Astrocyte (in vitro differentiated cells and primary cell): ENCODE data around the gene ADAM22. TPM values are rescaled to one million over a fixed set of nuclear protein-coding genes. Genes with fewer than 3 reads are reported as not detected.

ENCODE experiments used
- DNase-seq: peaks from one replicate; pipeline ENCODE4 v3.0.0-alpha.2; 2010; ENCODE audit warnings: low read depth
- FAIRE-seq: peaks from 2 replicates; lab custom pipeline; 2011; peaks lifted over from hg19 to GRCh38; lab: Jason Lieb, UNC
- H2AFZ ChIP-seq: 2 replicates; pipeline ENCODE4 v1.6.0; 2012; ENCODE audit warnings: low read depth, low read length, inconsistent platforms
- H3K27ac ChIP-seq: 2 replicates; pipeline ENCODE4 v1.5.1; 2011; ENCODE audit warnings: low read depth, low read length, inconsistent platforms
- H3K27me3 ChIP-seq: 2 replicates; pipeline ENCODE4 v1.6.0; 2011; ENCODE audit warnings: low read length, inconsistent platforms; ENCODE audit not compliant: insufficient read depth
- H3K36me3 ChIP-seq: 2 replicates; pipeline ENCODE4 v1.5.1; 2011; ENCODE audit warnings: low read length, inconsistent platforms; ENCODE audit not compliant: insufficient read depth
- H3K4me1 ChIP-seq: 2 replicates; pipeline ENCODE4 v1.5.1; 2011; ENCODE audit warnings: low read length, inconsistent platforms; ENCODE audit not compliant: insufficient read depth
- H3K4me2 ChIP-seq: 2 replicates; pipeline ENCODE4 v1.6.0; 2012; ENCODE audit warnings: low read length, inconsistent platforms
- H3K4me3 ChIP-seq: 2 replicates; pipeline ENCODE4 v1.5.1; 2011; ENCODE audit warnings: low read depth, mild to moderate bottlenecking, low read length, inconsistent platforms; ENCODE audit not compliant: insufficient read depth
- H3K79me2 ChIP-seq: 2 replicates; pipeline ENCODE4 v1.6.0; 2012; ENCODE audit warnings: mild to moderate bottlenecking, low read length, inconsistent platforms; ENCODE audit not compliant: insufficient read depth
- H3K9ac ChIP-seq: 2 replicates; pipeline ENCODE4 v1.6.0; 2012; ENCODE audit warnings: mild to moderate bottlenecking, low read length, inconsistent platforms
- H3K9me3 ChIP-seq: 2 replicates; pipeline ENCODE4 v1.5.1; 2012; ENCODE audit warnings: low read depth, mild to moderate bottlenecking, low read length, inconsistent platforms; ENCODE audit not compliant: insufficient read depth
- H4K20me1 ChIP-seq: 2 replicates; pipeline ENCODE4 v1.6.0; 2012; ENCODE audit warnings: low read length, inconsistent platforms; ENCODE audit not compliant: insufficient read depth
- H3K27ac Mint-ChIP-seq: one replicate; pipeline ENCODE4 v1.8.0; 2021; ENCODE audit warnings: mild to moderate bottlenecking, mixed read lengths; ENCODE audit not compliant: unreplicated experiment
- H3K27me3 Mint-ChIP-seq: one replicate; pipeline ENCODE4 v1.8.0; 2021; ENCODE audit warnings: low read depth, mixed read lengths; ENCODE audit not compliant: unreplicated experiment
- H3K36me3 Mint-ChIP-seq: one replicate; pipeline ENCODE4 v1.8.0; 2021; ENCODE audit warnings: low read depth, mixed read lengths; ENCODE audit not compliant: unreplicated experiment
- H3K4me1 Mint-ChIP-seq: one replicate; pipeline ENCODE4 v1.8.0; 2021; ENCODE audit warnings: low read depth, mixed read lengths; ENCODE audit not compliant: unreplicated experiment
- H3K4me3 Mint-ChIP-seq: one replicate; pipeline ENCODE4 v1.8.0; 2021; ENCODE audit warnings: mild to moderate bottlenecking, moderate library complexity, mixed read lengths; ENCODE audit not compliant: unreplicated experiment
- H3K9me3 Mint-ChIP-seq: one replicate; pipeline ENCODE4 v1.8.0; 2021; ENCODE audit warnings: mild to moderate bottlenecking, mixed read lengths; ENCODE audit not compliant: unreplicated experiment
- CTCF ChIP-seq: IDR thresholded peaks from 2 replicates; pipeline ENCODE4 v1.5.1; 2011; ENCODE audit warnings: low read depth, mild to moderate bottlenecking, inconsistent platforms, low read length, moderate library complexity; ENCODE audit not compliant: insufficient read depth
- EZH2 ChIP-seq: IDR thresholded peaks from 2 replicates; pipeline ENCODE4 v1.6.1; 2012; ENCODE audit warnings: mild to moderate bottlenecking, low read length, inconsistent platforms; ENCODE audit not compliant: insufficient read depth
- total RNA-seq: library from RNA; stranded (reverse); gene quantifications from 2 replicates; pipeline ENCODE4 v1.2.1, GENCODE V29; 2021

ADAM22 gene
- total RNA-seq, 1 donor from 2014 or later, result 1.5 TPM

GRCh38 chr7:87984088-87984487 is 50.0 kb downstream of the ADAM22 start:
- H3K4me1 Mint-ChIP-seq, result no peaks in the 10 kb centered on the region
- no peaks in the 10 kb centered on the region for H3K36me3 Mint-ChIP-seq
- Histone ChIP-seq H3K4me3 (no peak overlapping the region), H3K9ac (no peak overlapping the region), H3K79me2 (no peaks in the 10 kb centered on the region), H3K4me1 (no peaks in the 10 kb centered on the region), H2AFZ (no peak overlapping the region), H3K27ac (no peak overlapping the region), H3K9me3 (no peaks in the 10 kb centered on the region), H3K27me3 (no peaks in the 10 kb centered on the region), H3K4me2 (no peak overlapping the region), H3K36me3 (no peaks in the 10 kb centered on the region), H4K20me1 (no peaks in the 10 kb centered on the region)
- no peak overlapping the region for H3K27ac Mint-ChIP-seq
- TF ChIP-seq EZH2, result no peak
- TF ChIP-seq CTCF, result no peak
- FAIRE-seq, result no peak
- no peak overlapping the region for H3K4me3 Mint-ChIP-seq
- H3K27me3 Mint-ChIP-seq, result no peaks in the 10 kb centered on the region
- no peak for DNase-seq
- no peaks in the 10 kb centered on the region for H3K9me3 Mint-ChIP-seq

GRCh38 chr7:87993269-87993668 is 59.2 kb downstream of the ADAM22 start:
- H3K4me1 ChIP-seq, result no peaks in the 10 kb centered on the region
- no peak for FAIRE-seq
- no peaks in the 10 kb centered on the region for H3K27me3 ChIP-seq
- Mint-ChIP-seq H3K9me3 (no peaks in the 10 kb centered on the region), H3K27me3 (no peaks in the 10 kb centered on the region), H3K27ac (no peak overlapping the region), H3K4me3 (no peak overlapping the region), H3K36me3 (no peaks in the 10 kb centered on the region), H3K4me1 (no peaks in the 10 kb centered on the region)
- H3K9me3 ChIP-seq, result no peaks in the 10 kb centered on the region
- H3K27ac ChIP-seq, result no peak overlapping the region
- TF ChIP-seq CTCF, result no peak
- TF ChIP-seq EZH2, result no peak
- no peak for DNase-seq
- no peaks in the 10 kb centered on the region for H3K79me2 ChIP-seq
- H3K9ac ChIP-seq, result no peak overlapping the region
- H3K36me3 ChIP-seq, result no peaks in the 10 kb centered on the region
- H3K4me3 ChIP-seq, result no peak overlapping the region
- no peak overlapping the region for H2AFZ ChIP-seq
- no peak overlapping the region for H3K4me2 ChIP-seq
- H4K20me1 ChIP-seq, result no peaks in the 10 kb centered on the region

- Histone ChIP-seq H3K36me3 (no peaks in the 10 kb centered on the region), H3K4me1 (no peaks in the 10 kb centered on the region), H3K27ac (no peak overlapping the region), H4K20me1 (no peaks in the 10 kb centered on the region), H3K4me3 (no peak overlapping the region), H3K27me3 (no peaks in the 10 kb centered on the region), H3K9ac (no peak overlapping the region), H3K4me2 (no peak overlapping the region), H3K79me2 (no peaks in the 10 kb centered on the region), H2AFZ (no peak overlapping the region), H3K9me3 (no peaks in the 10 kb centered on the region)
- Mint-ChIP-seq H3K4me1 (no peaks in the 10 kb centered on the region), H3K36me3 (no peaks in the 10 kb centered on the region), H3K9me3 (no peaks in the 10 kb centered on the region), H3K27ac (no peak overlapping the region), H3K27me3 (no peaks in the 10 kb centered on the region), H3K4me3 (no peak overlapping the region)
- FAIRE-seq, result no peak
- DNase-seq, result no peak
- no peak for TF ChIP-seq EZH2
- TF ChIP-seq CTCF, result no peak
Observed at GRCh38 chr7:87999261-87999660, 65.2 kb downstream of the ADAM22 start.
